ENCODE measurements around the gene NCOA1. TPM values are rescaled to one million over a fixed set of nuclear protein-coding genes. Genes with fewer than 3 reads are reported as not detected.

NCOA1 gene
- total RNA-seq, 1 donor from 2014 or later = 48.4 TPM

DNA sequence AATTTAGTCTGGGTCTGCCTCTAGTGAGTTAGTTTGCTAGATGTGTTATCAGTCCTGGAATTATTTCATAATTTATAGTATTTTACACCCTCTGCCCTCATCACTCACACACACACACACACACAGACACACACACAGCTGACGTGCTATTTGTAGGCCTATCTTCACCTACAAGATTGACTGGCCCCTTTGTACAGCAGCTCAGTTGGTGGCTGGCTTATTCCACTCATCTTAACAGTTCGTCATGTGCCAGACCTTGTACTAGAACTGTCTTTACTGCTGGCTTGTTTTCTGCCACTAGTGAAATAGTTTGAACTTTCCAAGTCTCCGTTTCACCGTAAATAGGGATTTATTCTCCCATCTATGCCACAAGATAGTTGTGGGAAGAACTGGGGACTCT lies 323.5 kb downstream of the NCOA1 start:
- intact Hi-C loops (cut with DNase I) = no loop called here
- Histone ChIP-seq H3K9me3 (no peaks in the 10 kb centered on the region), H3K36me3 (peaks cover 0 to 8% of the 10 kb centered on the region in 2 donors)

DNA sequence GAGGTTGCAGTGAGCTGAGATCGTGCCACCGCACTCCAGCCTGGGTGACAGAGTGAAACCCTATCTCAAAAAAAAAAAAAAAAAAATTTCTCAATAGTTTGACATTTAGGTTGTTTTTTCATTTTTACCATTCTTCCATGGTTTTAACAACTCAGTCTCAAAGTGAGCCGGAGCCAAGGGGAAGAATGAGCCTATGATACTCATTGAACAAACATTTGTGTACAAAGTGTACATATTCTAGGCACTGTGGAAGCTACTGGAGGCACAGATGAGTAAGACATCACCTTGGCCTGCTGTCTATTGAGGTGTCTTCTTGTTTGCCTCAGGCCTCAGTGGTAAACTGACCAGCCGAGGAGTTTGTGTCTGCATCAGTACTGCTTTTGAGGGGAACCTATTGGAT lies 324.1 kb downstream of the NCOA1 start:
- Histone ChIP-seq H3K4me1 (no peaks in the 10 kb centered on the region), H3K27me3 (no peaks in the 10 kb centered on the region), H3K36me3 (peaks cover 0 to 15% of the 10 kb centered on the region in 2 donors), H3K27ac (no peak overlapping the region), H3K9me3 (no peaks in the 10 kb centered on the region), H3K4me3 (no peak overlapping the region)
- TF ChIP-seq POLR2A (IDR thresholded peaks at IDR 0.05) = no peak
- TF ChIP-seq POLR2AphosphoS5 (IDR thresholded peaks at IDR 0.05; ENCODE audit: insufficient read depth in 1 of 2, low read depth in 1 of 2) = no peak
- TF ChIP-seq, protein P1, sequence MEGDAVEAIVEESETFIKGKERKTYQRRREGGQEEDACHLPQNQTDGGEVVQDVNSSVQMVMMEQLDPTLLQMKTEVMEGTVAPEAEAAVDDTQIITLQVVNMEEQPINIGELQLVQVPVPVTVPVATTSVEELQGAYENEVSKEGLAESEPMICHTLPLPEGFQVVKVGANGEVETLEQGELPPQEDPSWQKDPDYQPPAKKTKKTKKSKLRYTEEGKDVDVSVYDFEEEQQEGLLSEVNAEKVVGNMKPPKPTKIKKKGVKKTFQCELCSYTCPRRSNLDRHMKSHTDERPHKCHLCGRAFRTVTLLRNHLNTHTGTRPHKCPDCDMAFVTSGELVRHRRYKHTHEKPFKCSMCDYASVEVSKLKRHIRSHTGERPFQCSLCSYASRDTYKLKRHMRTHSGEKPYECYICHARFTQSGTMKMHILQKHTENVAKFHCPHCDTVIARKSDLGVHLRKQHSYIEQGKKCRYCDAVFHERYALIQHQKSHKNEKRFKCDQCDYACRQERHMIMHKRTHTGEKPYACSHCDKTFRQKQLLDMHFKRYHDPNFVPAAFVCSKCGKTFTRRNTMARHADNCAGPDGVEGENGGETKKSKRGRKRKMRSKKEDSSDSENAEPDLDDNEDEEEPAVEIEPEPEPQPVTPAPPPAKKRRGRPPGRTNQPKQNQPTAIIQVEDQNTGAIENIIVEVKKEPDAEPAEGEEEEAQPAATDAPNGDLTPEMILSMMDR (IDR thresholded peaks at IDR 0.05) = no peak
- intact Hi-C loops (cut with DNase I) = no loop called here
- DNase-seq (ENCODE audit: extremely low spot score in 2 of 2) = no peak

More for the DNA sequence above, 323.5 kb downstream of the NCOA1 start:
- DNase-seq (ENCODE audit: extremely low spot score in 2 of 2) = peak in 1 of 2 donors; percentile 6
- Histone ChIP-seq H3K27ac (no peak overlapping the region), H3K27me3 (no peaks in the 10 kb centered on the region), H3K4me1 (no peaks in the 10 kb centered on the region), H3K4me3 (no peak overlapping the region)
- TF ChIP-seq POLR2AphosphoS5 (IDR thresholded peaks at IDR 0.05; ENCODE audit: insufficient read depth in 1 of 2, low read depth in 1 of 2) = no peak

DNA sequence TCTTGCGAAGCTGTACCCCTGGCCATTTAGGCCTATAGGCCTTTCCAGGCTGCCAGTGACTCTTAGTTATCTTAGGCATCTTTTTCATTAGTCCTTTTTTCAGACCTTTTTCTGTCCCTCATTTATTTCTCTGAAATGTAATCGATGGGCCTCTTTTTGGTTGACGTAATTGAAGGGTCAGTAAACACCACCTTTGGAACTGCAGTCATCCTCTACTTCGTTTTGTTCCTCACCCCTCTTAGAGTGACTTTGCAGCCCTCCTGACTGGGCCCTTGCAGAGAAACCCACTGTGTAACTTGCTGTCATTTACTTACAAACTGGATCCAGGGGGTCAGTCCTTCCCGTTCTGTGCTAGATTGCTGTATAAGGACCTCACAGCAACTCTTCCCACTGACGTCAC lies 325.4 kb downstream of the NCOA1 start:
- H3K9me3 ChIP-seq = no peaks in the 10 kb centered on the region
- H3K27ac ChIP-seq = no peak overlapping the region
- no peak overlapping the region for H3K4me3 ChIP-seq
- intact Hi-C loops (cut with DNase I) = no loop called here
- TF ChIP-seq POLR2AphosphoS5 (IDR thresholded peaks at IDR 0.05; ENCODE audit: insufficient read depth in 1 of 2, low read depth in 1 of 2) = no peak
- TF ChIP-seq POLR2A (IDR thresholded peaks at IDR 0.05) = no peak
- TF ChIP-seq, protein P1 (IDR thresholded peaks at IDR 0.05) = no peak
- H3K4me1 ChIP-seq = no peaks in the 10 kb centered on the region
- DNase-seq (ENCODE audit: extremely low spot score in 2 of 2) = peak in 1 of 2 donors; percentile 56
- H3K27me3 ChIP-seq = no peaks in the 10 kb centered on the region
- H3K36me3 ChIP-seq = peaks cover 0 to 27% of the 10 kb centered on the region in 2 donors

DNA sequence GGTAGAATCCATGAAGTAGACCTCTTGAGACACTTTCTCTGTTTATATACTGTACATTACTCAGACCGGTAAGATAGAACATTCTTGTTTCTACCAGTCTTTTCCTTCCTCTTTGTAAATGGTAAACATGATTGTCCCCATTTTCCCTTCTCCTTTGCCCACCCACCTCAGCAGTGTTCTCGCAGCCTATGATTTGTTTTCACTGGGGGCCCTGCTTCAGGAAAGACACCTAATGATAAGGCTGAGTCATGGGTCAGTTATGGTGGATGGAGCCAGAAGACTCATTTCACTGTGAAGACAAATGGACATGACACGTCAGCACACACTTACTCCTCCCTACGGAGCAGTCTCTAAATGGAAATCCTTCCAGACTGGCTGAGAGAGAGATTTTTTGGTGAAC lies 325.8 kb downstream of the NCOA1 start:
- no peaks in the 10 kb centered on the region for H3K9me3 ChIP-seq
- intact Hi-C loops (cut with DNase I) = no loop called here
- no peaks in the 10 kb centered on the region for H3K27me3 ChIP-seq
- H3K36me3 ChIP-seq = peaks cover 0 to 29% of the 10 kb centered on the region in 2 donors
- peak in 1 of 2 donors; percentile 69 for DNase-seq (ENCODE audit: extremely low spot score in 2 of 2)
- no peak overlapping the region for H3K4me3 ChIP-seq
- H3K27ac ChIP-seq = no peak overlapping the region
- TF ChIP-seq, protein P1 (IDR thresholded peaks at IDR 0.05) = no peak
- TF ChIP-seq POLR2AphosphoS5 (IDR thresholded peaks at IDR 0.05; ENCODE audit: insufficient read depth in 1 of 2, low read depth in 1 of 2) (no peak), POLR2A (IDR thresholded peaks at IDR 0.05) (no peak)
- no peaks in the 10 kb centered on the region for H3K4me1 ChIP-seq

DNA sequence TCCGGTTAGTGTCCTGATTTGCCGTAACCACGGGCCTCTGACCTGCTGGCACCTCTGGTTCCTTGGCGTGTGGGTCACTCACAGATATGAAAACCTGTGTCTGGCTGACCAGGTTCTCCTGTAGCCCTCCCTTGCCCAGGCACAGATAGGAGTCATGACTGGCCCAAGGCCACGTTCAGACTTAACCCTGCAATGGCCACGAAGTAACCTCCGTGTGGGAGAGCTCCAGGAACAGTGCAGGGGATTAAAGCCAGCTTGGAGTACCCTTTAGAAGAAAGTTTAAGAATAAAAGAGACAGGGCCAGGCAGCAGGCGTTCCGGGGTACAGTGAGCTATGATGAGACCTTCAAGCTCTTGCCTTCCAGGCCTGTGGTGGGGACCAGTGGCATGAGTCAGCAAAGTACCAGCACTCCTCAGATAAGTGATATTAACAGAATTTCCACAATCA lies 327.7 kb downstream of the NCOA1 start:
- intact Hi-C loops (cut with DNase I) = no loop called here
- Histone ChIP-seq H3K27me3 (no peaks in the 10 kb centered on the region), H3K36me3 (peaks cover 0 to 35% of the 10 kb centered on the region in 2 donors), H3K27ac (no peak overlapping the region), H3K4me3 (no peak overlapping the region), H3K4me1 (no peaks in the 10 kb centered on the region), H3K9me3 (no peaks in the 10 kb centered on the region)
- DNase-seq (ENCODE audit: extremely low spot score in 2 of 2) = peak; percentile 62 to 67
- TF ChIP-seq POLR2AphosphoS5 (IDR thresholded peaks at IDR 0.05; ENCODE audit: insufficient read depth in 1 of 2, low read depth in 1 of 2) = no peak
- TF ChIP-seq POLR2A (IDR thresholded peaks at IDR 0.05) = no peak
- TF ChIP-seq, protein P1 (IDR thresholded peaks at IDR 0.05) = no peak

Measured in vagina (tissue), 2 donors.